ENCODE measurements around the gene PER2.

PER2 gene

DNA sequence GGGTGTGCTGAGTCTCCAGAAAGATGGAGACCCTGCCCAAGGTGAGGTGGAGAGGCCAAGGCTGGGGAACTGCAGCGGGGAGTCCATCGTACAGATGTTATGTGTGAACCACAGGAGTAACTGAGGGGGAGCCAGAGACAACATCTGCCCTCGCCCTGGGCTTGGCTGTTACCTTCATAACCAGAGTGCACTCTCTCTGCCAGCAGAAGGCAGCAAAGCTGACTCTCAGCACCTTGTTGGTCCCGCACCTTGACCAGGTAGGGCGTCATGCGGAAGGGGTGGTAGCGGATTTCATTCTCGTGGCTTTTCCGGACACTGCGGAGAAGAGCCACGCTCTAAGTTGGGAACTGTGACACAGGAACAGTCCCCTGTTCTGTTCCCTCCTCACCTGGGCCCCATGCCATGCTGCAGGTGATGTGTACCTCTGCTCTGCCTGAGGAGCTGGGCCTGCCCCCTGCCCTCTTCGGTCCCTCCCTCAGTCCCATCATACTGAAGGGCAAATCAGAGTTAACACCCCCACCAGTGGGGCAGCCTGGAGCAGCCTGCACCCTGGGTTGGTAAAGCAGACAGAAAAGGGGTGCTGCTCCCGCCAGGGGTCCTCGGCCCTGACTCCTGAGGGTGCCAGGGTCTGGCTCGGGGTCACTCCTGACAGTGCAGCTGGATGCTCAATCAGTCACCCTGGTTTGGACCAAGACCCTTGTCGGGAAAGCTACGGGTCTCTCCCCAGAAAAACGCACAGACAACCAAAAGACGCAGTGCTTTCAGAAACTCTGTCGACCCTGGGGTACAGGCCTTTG lies 20.3 kb downstream of the PER2 start:
- Histone ChIP-seq H3K27ac (ENCODE audit: extremely low read depth, low read depth, low read length) (no peak overlapping the region), H3K36me3 (ENCODE audit: control insufficient read depth in 2 of 2, insufficient read depth in 1 of 2, low read length in 2 of 2) (peaks cover 0 to 18% of the 10 kb centered on the region in 2 experiments; a peak in 1 of 3 replicates), H3K4me3 (ENCODE audit: low read depth, low read length) (no peak overlapping the region), H3K9me3 (ENCODE audit: control insufficient read depth, insufficient read depth, low read depth, low read length) (no peaks in the 10 kb centered on the region), H3K4me1 (ENCODE audit: control insufficient read depth, insufficient read depth, low read length) (no peaks in the 10 kb centered on the region)
- TF ChIP-seq ZBTB48 (tag by site-specific recombination; IDR thresholded peaks at IDR 0.05) = no peak
- no peak for TF ChIP-seq TCF7L2 (IDR thresholded peaks at IDR 0.05; ENCODE audit: borderline replicate concordance, low read depth, low read length)
- no peak for TF ChIP-seq ZNF692 (tag by site-specific recombination; IDR thresholded peaks at IDR 0.05)
- no peak for TF ChIP-seq PRDM4 (tag by site-specific recombination; IDR thresholded peaks at IDR 0.05)
- no peak for TF ChIP-seq TRIM28 (IDR thresholded peaks at IDR 0.05; ENCODE audit: borderline replicate concordance, low read length)
- TF ChIP-seq ZNF280D (tag by site-specific recombination; IDR thresholded peaks at IDR 0.05) = no peak
- TF ChIP-seq, protein P1, sequence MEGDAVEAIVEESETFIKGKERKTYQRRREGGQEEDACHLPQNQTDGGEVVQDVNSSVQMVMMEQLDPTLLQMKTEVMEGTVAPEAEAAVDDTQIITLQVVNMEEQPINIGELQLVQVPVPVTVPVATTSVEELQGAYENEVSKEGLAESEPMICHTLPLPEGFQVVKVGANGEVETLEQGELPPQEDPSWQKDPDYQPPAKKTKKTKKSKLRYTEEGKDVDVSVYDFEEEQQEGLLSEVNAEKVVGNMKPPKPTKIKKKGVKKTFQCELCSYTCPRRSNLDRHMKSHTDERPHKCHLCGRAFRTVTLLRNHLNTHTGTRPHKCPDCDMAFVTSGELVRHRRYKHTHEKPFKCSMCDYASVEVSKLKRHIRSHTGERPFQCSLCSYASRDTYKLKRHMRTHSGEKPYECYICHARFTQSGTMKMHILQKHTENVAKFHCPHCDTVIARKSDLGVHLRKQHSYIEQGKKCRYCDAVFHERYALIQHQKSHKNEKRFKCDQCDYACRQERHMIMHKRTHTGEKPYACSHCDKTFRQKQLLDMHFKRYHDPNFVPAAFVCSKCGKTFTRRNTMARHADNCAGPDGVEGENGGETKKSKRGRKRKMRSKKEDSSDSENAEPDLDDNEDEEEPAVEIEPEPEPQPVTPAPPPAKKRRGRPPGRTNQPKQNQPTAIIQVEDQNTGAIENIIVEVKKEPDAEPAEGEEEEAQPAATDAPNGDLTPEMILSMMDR (tag by site-specific recombination; IDR thresholded peaks at IDR 0.05) = no peak
- TF ChIP-seq GFI1B (tag by site-specific recombination; IDR thresholded peaks at IDR 0.05) = no peak
- no peak for TF ChIP-seq ZNF560 (tag by site-specific recombination; IDR thresholded peaks at IDR 0.05; ENCODE audit: borderline replicate concordance)
- no peak for TF ChIP-seq ZNF274 (IDR thresholded peaks at IDR 0.05; ENCODE audit: low read length)
- no peak for TF ChIP-seq ZNF274 (tag by site-specific recombination; IDR thresholded peaks at IDR 0.05; ENCODE audit: borderline replicate concordance)
- no peak for TF ChIP-seq PRDM1 (tag by site-specific recombination; IDR thresholded peaks at IDR 0.05)
- TF ChIP-seq ZNF19 (tag by site-specific recombination; IDR thresholded peaks at IDR 0.05; ENCODE audit: low read depth) = no peak
- TF ChIP-seq ZNF558 (tag by site-specific recombination; IDR thresholded peaks at IDR 0.05) = no peak
- TF ChIP-seq ZEB2 (tag by site-specific recombination; IDR thresholded peaks at IDR 0.05) = no peak
- ChIA-PET POLR2A (no interaction called here), CTCF (interaction anchor here (0.7 kb wide), 1 partner anchor 12 kb away, joined by 3 read pairs; no protein-coding TSS in a partner anchor)

- Histone ChIP-seq H3K4me1 (ENCODE audit: control insufficient read depth, insufficient read depth, low read length) (no peaks in the 10 kb centered on the region), H3K27ac (ENCODE audit: extremely low read depth, low read depth, low read length) (no peak overlapping the region), H3K9me3 (ENCODE audit: control insufficient read depth, insufficient read depth, low read depth, low read length) (no peaks in the 10 kb centered on the region), H3K4me3 (ENCODE audit: low read depth, low read length) (no peak overlapping the region), H3K36me3 (ENCODE audit: control insufficient read depth in 2 of 2, insufficient read depth in 1 of 2, low read length in 2 of 2) (peaks cover 0 to 13% of the 10 kb centered on the region in 2 experiments; a peak in 1 of 3 replicates)
- TF ChIP-seq, protein P2, sequence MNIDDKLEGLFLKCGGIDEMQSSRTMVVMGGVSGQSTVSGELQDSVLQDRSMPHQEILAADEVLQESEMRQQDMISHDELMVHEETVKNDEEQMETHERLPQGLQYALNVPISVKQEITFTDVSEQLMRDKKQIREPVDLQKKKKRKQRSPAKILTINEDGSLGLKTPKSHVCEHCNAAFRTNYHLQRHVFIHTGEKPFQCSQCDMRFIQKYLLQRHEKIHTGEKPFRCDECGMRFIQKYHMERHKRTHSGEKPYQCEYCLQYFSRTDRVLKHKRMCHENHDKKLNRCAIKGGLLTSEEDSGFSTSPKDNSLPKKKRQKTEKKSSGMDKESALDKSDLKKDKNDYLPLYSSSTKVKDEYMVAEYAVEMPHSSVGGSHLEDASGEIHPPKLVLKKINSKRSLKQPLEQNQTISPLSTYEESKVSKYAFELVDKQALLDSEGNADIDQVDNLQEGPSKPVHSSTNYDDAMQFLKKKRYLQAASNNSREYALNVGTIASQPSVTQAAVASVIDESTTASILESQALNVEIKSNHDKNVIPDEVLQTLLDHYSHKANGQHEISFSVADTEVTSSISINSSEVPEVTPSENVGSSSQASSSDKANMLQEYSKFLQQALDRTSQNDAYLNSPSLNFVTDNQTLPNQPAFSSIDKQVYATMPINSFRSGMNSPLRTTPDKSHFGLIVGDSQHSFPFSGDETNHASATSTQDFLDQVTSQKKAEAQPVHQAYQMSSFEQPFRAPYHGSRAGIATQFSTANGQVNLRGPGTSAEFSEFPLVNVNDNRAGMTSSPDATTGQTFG (tag by site-specific recombination; IDR thresholded peaks at IDR 0.05; ENCODE audit: borderline replicate concordance) = no peak
- POLR2A ChIA-PET = no interaction called here
- CTCF ChIA-PET = interaction anchor here (0.8 to 3.7 kb wide), 2 partner anchors 12 to 18 kb away, joined by 3 to 36 read pairs; no protein-coding TSS in a partner anchor
These were observed 21.1 kb downstream of the PER2 start for GRCh38 chr2:238267341-238267710.

All from HEK293 (cell line).